GM12878 (cell line): Measurements from ENCODE around the gene LRP8. TPM values are rescaled to one million over a fixed set of nuclear protein-coding genes. Genes with fewer than 3 reads are reported as not detected.

Experiments
- BHLHE40 ChIP-seq, 2 experiments: fragments of 450-650 bp in 1 of 2; IDR thresholded peaks; 2 replicates each; pipeline ENCODE4 v1.6.1; 2011 to 2017; ENCODE audit warnings: low read depth in 2 of 2, borderline replicate concordance in 1 of 2, improper control_type of control experiment in 1 of 2, low read length in 1 of 2, mild to moderate bottlenecking in 1 of 2
- CBFB ChIP-seq: IDR thresholded peaks from 2 replicates; pipeline ENCODE4 v1.6.1; 2016; ENCODE audit warnings: antibody characterized with exemption, low read depth
- CHD1 ChIP-seq: IDR thresholded peaks from 2 replicates; pipeline ENCODE4 v1.6.1; 2012; ENCODE audit warnings: low read depth, low read length, improper control_type of control experiment
- E2F8 ChIP-seq: fragments of 450-650 bp; IDR thresholded peaks from 2 replicates; pipeline ENCODE4 v1.6.1; 2018; ENCODE audit warnings: mild to moderate bottlenecking, low read depth, moderate library complexity; ENCODE audit not compliant: partially characterized antibody
- ESRRA ChIP-seq: IDR thresholded peaks from 2 replicates; pipeline ENCODE4 v1.6.1; 2012; ENCODE audit warnings: mild to moderate bottlenecking, low read length, improper control_type of control experiment
- ETV6 ChIP-seq, 2 experiments: fragments of 450-650 bp in 1 of 2; IDR thresholded peaks in 1 of 2; conservative IDR thresholded peaks in 1 of 2; 2 replicates each; pipeline ENCODE4 v1.6.1; 2014; ENCODE audit warnings: antibody characterized with exemption in 1 of 2, borderline replicate concordance in 1 of 2, low read depth in 1 of 2, mild to moderate bottlenecking in 1 of 2, moderate library complexity in 1 of 2
- IKZF1 ChIP-seq: fragments of 450-650 bp; conservative IDR thresholded peaks from 2 replicates; pipeline ENCODE4 v1.6.1; 2017; ENCODE audit warnings: antibody characterized with exemption, mild to moderate bottlenecking
- IKZF2 ChIP-seq, 2 experiments: fragments of 450-650 bp; IDR thresholded peaks; 2 replicates each; pipeline ENCODE4 v1.6.1; 2017; ENCODE audit warnings: mild to moderate bottlenecking in 2 of 2, moderate library complexity in 2 of 2
- MXI1 ChIP-seq: fragments of 150-350 bp; IDR thresholded peaks from 2 replicates; pipeline ENCODE4 v1.6.1; 2011; ENCODE audit warnings: low read depth, mild to moderate bottlenecking, inconsistent platforms, low read length, improper control_type of control experiment
- NFYB ChIP-seq: IDR thresholded peaks from 2 replicates; pipeline ENCODE4 v1.6.1; 2011; ENCODE audit warnings: low read depth, mild to moderate bottlenecking, low read length, improper control_type of control experiment, moderate library complexity; ENCODE audit not compliant: insufficient read depth
- RBBP5 ChIP-seq: fragments of 200-600 bp; sonication (generic); conservative IDR thresholded peaks from 2 replicates; pipeline ENCODE4 v1.6.1; 2016
- RCOR1 ChIP-seq: conservative IDR thresholded peaks from 2 replicates; pipeline ENCODE4 v1.6.1; 2012; ENCODE audit warnings: low read depth, low read length, improper control_type of control experiment
- RUNX3 ChIP-seq: IDR thresholded peaks from 2 replicates; pipeline ENCODE4 v1.6.1; 2012; ENCODE audit warnings: low read length, inconsistent platforms
- TAF1 ChIP-seq: IDR thresholded peaks from 2 replicates; pipeline ENCODE4 v1.6.1; 2011; ENCODE audit warnings: mild to moderate bottlenecking, low read depth, low read length, borderline replicate concordance
- YY1 ChIP-seq: IDR thresholded peaks from 2 replicates; pipeline ENCODE4 v1.6.1; 2011; ENCODE audit warnings: low read depth, mild to moderate bottlenecking, low read length
- ZBTB4 ChIP-seq: fragments of 450-650 bp; formaldehyde crosslinking; IDR thresholded peaks from 2 replicates; pipeline ENCODE4 v1.4.0; 2022; ENCODE audit warnings: mild to moderate bottlenecking, moderate library complexity
- ZNF384 ChIP-seq: IDR thresholded peaks from 2 replicates; pipeline ENCODE4 v1.6.1; 2012; ENCODE audit warnings: low read depth, mild to moderate bottlenecking, low read length, improper control_type of control experiment, borderline replicate concordance
- ZNF687 ChIP-seq: fragments of 450-650 bp; IDR thresholded peaks from 2 replicates; pipeline ENCODE4 v1.6.1; 2017; ENCODE audit warnings: mild to moderate bottlenecking, moderate library complexity
- ZZZ3 ChIP-seq: IDR thresholded peaks from 2 replicates; pipeline ENCODE4 v1.6.1; 2011; ENCODE audit warnings: low read depth; ENCODE audit not compliant: control insufficient read depth, insufficient read length
- polyA plus RNA-seq, 11 experiments: library from polyadenylated mRNA; depleted of rRNA in 4 of 11; unstranded in 6 of 11; stranded (reverse) in 5 of 11; fragments of >200 nt; fragmentation: Nextera tagmentation in 4 of 11; fragmentation: Illumina TruSeq in 1 of 11; extraction: Ambion mirVana in 4 of 11; extraction: Trizol in 1 of 11; gene quantifications; 1 replicate in 1 of 11; 2 replicates in 10 of 11; pipeline versions ENCODE4 v1.2.1 to v1.2.3, GENCODE V29; 2011 to 2016; ENCODE audit warnings: inconsistent platforms in 2 of 11, missing spikeins in 2 of 11, low read depth in 1 of 11
- total RNA-seq, 4 experiments: library from RNA; depleted of rRNA in 3 of 4; stranded (reverse); fragments of >200 nt in 3 of 4; fragmentation: Illumina TruSeq in 1 of 4; extraction: Trizol in 1 of 4; gene quantifications; 2 replicates each; pipeline versions ENCODE4 v1.2.1 to v1.2.3, GENCODE V29; 2013 to 2021

Gene LRP8
- total and polyA plus RNA-seq, 10 of the 15 experiments (the other 5 are each of a cell fraction or from before 2014, with no cell fraction given), result 2.8 to 40.5 (median 22.3) TPM

- TF ChIP-seq IKZF1, result peak; percentile 79
- no peak for TF ChIP-seq ESRRA
- TF ChIP-seq ZZZ3, result no peak
- TF ChIP-seq BHLHE40 (IDR thresholded peaks at IDR 0.05; ENCODE audit: borderline replicate concordance in 1 of 2, low read depth in 2 of 2, low read length in 1 of 2), result peak; percentile 55; a peak in 2 of 4 replicates
- peak; percentile 77 for TF ChIP-seq ZNF687
- 0 out of 4 replicates have a peak, but pooled peaks of 1 of the 2 experiments have one; percentile 15 for TF ChIP-seq ETV6 (conservative IDR thresholded peaks at IDR 0.05 in 1 of 2, IDR thresholded peaks at IDR 0.05 in 1 of 2; ENCODE audit: borderline replicate concordance in 1 of 2, low read depth in 1 of 2)
- no peak for TF ChIP-seq IKZF2 (IDR thresholded peaks at IDR 0.05)
- peak; percentile 89 for TF ChIP-seq E2F8
- peak; percentile 73; the same call in 1 of the 2 replicates for TF ChIP-seq RUNX3
- TF ChIP-seq TAF1, result peak; percentile 76; the same call in 1 of the 2 replicates
- TF ChIP-seq ZBTB4, result no peak
- no peak for TF ChIP-seq RCOR1
- TF ChIP-seq ZNF384, result no peak
- TF ChIP-seq NFYB, result no peak
- peak; percentile 73 for TF ChIP-seq YY1
- peak; percentile 74 for TF ChIP-seq MXI1
- no peak for TF ChIP-seq RBBP5
- TF ChIP-seq CBFB, result peak; percentile 73
- TF ChIP-seq CHD1, result no peak
Observed at GRCh38 chr1:53238197-53239155, 89.4 kb downstream of the LRP8 start, which contains the start of gene MAGOH (continued).
